Measurements from ENCODE around the gene HSD17B11. TPM values are rescaled to one million over a fixed set of nuclear protein-coding genes. Genes with fewer than 3 reads are reported as not detected.
"Not testable (repeated sequence)": the region's sequence is repeated elsewhere in the genome, so short reads cannot be mapped to it uniquely, and the experiment has no call there.

Gene HSD17B11
- 48.0 and 71.5 TPM in 2 replicates for total RNA-seq

- peak; percentile 93 for DNase-seq
Measured at GRCh38 chr4:87390891-87391575, at the start of gene HSD17B11. Gene HSD17B11 (minus strand): TSS chr4:87391188. CDS start chr4:87391070, 118 bp downstream.

DNA sequence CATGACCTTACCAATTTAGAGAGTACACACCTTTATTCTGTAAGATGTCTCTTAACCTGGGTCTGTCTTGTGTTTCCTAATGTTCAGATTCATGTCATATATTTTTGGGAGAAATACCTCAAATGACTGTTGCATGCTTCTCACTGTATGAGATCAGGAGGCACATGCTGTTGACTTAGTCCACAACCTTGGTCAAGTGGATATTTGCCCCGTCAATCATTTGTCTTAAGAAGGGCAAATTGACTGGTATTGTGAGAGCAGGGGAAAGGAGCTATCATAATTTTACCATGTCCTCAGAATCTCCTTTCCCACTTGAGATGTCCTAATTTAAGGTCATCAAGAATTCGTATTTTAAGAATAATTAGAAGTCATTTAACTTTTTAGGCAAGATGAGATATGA lies 42.4 kb upstream of the HSD17B11 start:
- no peak for DNase-seq

DNA sequence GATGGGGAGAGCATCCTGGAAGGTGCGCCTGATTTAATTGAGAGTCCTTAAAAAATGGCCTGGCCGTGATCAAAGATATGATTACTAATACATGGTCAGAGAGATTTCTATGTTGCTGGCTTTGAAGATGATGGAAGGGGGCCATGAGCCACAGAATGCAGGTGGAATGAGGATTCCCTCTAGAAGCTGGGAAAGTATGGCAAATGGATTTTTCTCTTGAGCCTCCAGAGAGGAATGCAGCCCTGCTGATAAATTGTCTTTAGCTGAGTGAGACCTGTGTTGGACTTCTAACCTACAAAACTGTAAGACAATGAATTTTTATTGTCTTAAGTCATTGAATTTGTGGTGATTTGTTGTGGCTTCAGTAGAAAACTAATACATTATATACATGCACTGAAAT lies 39.0 kb upstream of the HSD17B11 start:
- DNase-seq, result no peak

DNA sequence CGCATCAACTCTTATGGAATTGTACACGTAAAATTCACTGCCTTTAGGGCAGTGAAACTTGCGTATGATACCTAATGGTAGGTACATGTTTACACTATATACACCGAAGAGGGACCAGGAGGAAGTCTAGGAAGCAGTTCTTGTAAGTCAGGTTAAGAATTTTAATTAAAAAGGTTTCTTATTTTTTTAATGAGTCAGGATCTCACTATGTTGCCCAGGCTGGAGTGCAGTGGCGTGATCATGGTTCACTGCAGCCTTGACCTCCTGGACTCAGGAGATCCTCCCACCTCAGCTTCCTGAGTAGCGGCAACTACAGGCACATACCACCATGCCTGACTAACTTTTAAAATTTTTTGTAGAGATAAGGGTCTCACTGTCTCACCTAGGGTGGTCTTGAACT lies 38.0 kb upstream of the HSD17B11 start:
- DNase-seq, result no peak

DNA sequence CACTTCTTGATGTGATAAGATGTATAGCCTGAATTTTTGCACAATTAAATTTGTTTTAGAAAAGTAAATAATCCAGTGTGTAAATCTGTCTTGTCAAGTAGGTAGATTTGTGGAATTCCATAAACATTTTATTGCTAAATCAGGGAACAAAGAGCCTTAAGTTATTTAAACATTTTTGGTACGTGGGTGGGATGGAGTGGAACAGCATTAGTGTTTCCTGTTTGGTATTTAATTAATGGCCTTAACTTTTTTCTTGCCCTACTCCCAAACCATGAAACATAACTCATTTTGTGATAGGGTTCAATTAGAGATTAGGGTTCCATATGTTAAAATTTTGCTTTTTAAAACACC lies 36.5 kb upstream of the HSD17B11 start:
- no peak for DNase-seq

- DNase-seq, result no peak
Measured at GRCh38 chr4:87426865-87427517, 36.0 kb upstream of the HSD17B11 start.

GRCh38 chr4:87425711-87426110 lies 34.7 kb upstream of the HSD17B11 start:
- DNase-seq, result no peak

GRCh38 chr4:87424099-87424543 lies 33.1 kb upstream of the HSD17B11 start:
- not testable (repeated sequence) for DNase-seq

DNA sequence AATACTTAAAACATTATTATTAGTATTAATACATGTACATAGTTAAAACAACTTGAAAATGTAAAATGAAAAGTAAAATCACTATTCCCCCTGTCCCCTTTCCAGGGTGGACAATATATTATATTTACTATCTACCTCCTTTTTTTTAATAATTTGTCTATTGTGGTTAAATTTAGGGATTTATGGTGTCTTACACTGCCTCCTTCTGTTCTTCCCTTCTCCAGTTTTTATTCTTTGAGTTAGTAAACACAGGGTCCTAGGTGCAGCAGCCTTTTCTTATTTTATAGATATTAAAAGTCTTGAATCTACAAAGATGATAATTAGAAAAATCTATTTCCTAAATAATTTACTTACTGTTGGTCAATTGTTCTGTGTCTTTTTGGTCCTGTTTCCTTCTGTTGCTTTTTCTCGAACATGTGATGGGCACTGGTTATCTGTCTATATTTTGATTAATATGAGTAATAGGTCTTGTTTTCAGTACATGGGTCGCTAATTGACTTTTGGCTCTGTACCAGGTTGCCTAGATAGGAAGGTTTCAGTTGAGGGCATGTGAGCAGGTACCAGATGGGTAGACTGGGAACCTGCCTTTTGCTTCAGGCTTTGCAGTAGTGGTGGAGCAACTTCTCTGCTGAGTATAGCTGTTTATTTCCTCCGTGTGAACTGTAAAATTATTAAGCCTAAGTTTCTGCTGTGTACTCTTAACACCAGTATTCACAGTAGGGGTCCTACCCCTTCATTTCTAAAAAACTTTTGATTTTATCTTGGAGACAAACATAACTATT lies 32.5 kb upstream of the HSD17B11 start:
- peak; percentile 40 for DNase-seq

DNA sequence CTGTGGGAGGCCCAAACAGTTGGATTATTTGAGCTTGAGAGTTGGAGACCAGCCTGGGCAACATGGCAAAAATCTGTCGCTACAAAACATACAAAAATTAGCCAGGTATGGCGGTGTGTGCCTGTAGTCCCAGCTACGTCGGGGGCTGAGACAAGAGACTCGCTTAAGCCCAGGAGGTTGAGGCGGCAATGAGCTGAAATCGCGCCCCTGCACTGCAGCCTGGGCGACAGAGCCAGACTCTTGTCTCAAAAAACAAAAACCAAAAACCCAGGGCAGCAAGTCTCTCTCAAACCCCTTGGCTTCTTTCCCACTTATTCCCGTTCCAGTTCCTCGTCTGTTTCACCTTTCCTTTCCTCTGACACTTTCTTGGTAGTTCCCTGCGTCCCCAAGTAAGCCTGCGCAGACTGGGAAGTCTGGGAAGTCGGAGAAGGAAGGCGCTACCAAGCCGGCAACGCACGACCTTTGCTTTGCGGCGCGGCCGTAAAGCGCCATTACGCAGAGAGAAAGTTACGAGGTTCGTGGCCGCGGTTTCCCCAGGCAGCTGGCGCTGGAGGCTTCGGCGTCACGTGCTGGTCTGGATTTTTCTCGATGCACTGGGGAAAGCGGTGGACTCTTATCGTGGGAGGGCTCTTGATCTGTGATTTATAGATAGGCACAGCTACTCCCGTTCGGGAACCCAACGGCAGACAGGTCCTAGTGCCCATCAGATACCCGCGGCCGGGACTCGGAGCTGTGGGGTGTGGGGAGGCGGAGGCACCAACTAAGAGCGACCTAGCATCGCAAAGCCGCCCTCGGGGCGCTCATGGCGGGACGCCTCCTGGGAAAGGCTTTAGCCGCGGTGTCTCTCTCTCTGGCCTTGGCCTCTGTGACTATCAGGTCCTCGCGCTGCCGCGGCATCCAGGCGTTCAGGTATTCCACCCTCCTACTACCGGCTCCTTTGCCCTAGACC lies 31.4 kb upstream of the HSD17B11 start, which contains the start of gene NUDT9:
NUDT9 (plus strand) TSS at position 470 of the 949 bp plus-strand sequence; CDS start at position 803, 333 bp downstream.
- DNase-seq, result peak; percentile 96

- no peak for DNase-seq
Measured at GRCh38 chr4:87420276-87420830, 29.4 kb upstream of the HSD17B11 start.

- DNase-seq, result no peak
Measured at GRCh38 chr4:87419578-87420249, 28.7 kb upstream of the HSD17B11 start.

DNA sequence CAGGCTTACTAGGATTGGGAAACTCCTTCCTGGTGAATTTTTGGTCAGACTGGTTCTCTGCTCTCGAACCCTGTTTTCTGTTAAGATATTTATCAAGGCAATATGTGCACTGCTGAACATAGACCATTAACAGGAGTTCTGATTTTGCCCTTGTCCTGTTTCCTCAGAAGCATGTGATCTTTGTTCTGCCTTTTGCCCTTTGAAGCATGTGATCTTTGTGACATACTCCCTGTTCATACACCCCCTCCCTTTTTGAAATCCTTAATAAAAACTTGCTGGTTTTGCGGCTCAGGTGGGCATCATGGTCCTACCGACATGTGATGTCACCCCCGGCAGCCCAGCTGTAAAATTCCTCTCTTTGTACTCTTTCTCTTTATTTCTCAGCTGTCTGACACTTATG lies 27.4 kb upstream of the HSD17B11 start:
- not testable (repeated sequence) for DNase-seq

DNA sequence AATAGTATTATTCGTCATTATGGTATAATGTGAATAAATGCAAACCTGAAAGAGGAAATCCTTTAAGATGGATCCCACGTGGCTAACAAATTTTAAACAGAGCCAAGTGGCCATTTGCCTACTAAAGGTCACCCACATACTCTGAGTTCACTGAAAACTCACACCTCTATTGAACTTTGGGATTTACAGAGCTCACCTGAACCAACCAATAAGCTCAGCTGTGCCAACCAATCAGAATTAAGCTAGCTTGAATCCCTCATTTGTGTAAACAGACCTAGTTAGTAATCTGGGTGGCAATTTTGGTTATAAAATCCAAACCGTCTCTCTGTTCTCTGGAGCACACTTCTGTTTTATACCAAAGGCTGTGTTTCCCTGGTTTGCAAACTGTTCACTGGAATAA lies 26.0 kb upstream of the HSD17B11 start:
- no peak for DNase-seq

DNA sequence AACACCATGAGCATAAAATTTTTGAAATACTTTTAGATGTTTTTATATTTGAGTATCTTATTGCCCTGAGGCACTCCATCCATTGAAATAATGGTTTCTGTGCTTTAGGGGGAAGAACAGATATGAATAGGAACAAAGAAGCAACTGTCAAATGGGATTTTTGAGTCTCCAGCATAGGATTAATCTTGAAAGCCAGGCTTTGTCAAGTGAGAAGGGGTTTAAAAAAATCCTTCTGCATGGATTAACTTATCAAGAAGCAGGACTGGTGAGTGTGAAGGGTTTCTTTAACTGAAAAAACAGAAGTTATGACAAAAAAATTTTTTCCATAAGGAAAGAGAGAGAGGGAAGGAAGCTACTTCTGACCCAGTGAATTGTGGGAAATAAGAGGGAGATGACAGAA lies 23.8 kb upstream of the HSD17B11 start:
- DNase-seq, result no peak

DNA sequence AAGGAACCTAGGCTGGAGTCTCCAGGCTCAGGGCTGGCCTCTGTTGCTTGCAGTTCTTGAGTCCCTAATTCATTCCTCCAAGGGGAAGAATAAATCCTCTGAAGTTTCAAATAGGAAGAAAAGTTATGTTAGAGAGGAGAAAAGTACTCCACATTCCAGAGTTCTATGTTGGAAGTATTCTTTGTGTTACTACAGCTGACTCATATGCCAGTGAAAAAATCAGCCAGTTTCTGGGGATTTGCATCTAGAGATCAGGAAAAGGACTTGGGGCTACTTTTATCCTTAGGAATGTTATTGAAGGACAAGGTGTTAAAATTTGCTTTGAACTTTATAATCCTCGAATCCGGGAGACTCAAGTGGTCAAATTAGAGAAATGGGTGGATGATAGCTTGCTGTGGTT lies 19.7 kb upstream of the HSD17B11 start:
- DNase-seq, result no peak

DNA sequence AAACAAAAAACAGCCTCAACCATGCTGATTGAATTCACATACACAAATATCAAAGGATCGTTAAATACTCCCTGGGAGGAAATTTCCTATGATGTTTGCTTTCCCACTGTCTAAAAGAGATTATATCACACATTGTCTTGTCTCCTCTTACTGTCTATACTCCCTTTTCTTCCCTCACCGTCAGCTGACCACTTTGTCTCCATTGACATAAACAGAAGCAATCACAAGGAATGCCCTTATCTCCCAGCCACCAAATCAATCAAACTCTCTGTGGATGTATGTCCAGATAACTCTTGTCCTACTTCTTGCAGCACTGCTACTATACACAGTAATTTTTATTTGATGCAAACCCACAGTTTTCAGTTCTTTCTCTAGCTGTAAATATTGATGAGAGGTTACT lies 19.2 kb upstream of the HSD17B11 start:
- no peak for DNase-seq

DNA sequence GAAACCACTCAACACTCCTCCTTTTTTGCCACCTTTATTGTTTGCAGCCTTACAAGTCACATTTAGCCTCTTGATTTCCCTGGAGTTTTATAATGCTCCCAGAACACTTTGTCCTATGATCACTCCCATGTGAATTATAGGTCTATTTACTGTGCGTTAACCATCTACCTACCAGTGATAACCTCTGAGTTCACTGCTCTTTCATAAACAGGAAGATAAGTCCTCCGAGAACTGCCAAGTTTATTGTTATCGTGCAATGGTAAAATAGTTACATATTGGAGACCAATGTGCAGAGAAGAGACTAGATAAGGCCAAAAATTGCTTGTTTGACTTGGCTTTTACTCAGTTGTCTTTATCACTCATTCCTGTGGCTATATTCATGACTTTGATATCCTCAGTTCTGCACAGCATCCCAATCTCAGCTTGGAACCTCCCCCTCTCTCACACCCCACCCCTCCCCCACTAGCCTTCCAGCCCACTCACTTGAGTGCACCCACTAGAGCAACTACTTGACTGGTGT lies 18.5 kb upstream of the HSD17B11 start:
- peak; percentile 34 for DNase-seq

GRCh38 chr4:87406902-87407301 lies 15.9 kb upstream of the HSD17B11 start:
- DNase-seq, result not testable (repeated sequence)

DNA sequence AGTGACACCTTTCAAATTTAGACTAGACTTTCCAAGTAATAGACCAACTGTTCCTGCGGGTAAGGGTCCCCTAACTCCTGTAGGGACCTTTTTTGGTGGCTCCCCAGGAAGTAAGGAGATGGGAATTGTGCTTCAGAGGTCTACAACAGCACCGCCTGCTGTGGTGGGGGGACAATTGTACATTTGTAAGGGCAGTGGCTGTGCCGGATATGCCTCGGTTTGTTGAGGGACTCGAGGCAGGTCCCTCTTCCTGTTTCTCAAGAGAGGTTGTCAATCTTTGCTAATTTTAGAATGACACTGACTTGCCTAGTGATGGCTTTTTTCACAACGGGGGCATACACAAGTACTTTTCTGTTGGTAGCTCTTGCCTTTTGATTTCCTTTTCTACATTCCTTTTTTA lies 15.5 kb upstream of the HSD17B11 start:
- DNase-seq, result no peak

DNA sequence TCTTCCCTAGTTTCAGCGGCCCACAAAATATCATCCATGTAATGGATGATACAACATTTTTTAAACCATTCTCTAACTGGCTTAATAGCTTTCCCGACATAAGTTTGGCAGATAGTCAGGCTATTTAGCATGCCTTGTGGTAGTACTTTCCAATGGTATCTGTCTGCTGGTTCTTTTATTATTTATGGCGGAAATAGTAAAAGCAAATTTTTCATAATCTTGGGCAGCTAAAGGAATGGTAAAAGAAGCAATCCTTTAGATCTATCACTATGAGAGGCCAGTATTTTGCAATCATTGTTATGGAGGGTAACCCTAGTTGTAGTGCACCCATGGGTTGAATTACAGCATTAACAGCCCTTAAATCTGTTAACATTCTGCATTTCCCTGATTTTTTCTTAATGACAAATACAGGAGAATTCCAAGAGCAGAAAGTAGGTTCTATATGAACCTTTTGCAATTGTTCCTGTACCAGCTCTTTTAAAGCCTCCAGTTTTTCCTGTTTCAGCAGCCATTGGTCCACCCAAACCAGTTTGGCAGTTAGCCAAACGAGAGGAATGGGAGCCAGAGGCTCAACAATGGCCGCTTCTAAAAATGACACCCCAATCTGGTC lies 14.3 kb upstream of the HSD17B11 start:
- no peak for DNase-seq
